ENCODE measurements around the gene TNFRSF18.

The TNFRSF18 gene

GRCh38 chr1:1157033-1157365 is 49.4 kb downstream of the TNFRSF18 start:
- Histone ChIP-seq H3K36me3 (no peaks in the 10 kb centered on the region), H3K4me3 (ENCODE audit: low read depth, low read length) (no peak overlapping the region), H3K9me3 (no peaks in the 10 kb centered on the region; the same call in 1 of the 2 replicates), H3K4me1 (0 out of 2 replicates have a peak, but pooled peaks cover 4% of the 10 kb centered on the region), H3K27me3 (no peaks in the 10 kb centered on the region)
- TF ChIP-seq CTCF (IDR thresholded peaks at IDR 0.05; ENCODE audit: low read depth, low read length), result no peak
- no peak for DNase-seq

- no peaks in the 10 kb centered on the region for H3K36me3 ChIP-seq
- no peaks in the 10 kb centered on the region for H3K27me3 ChIP-seq
- no peaks in the 10 kb centered on the region; the same call in 1 of the 2 replicates for H3K9me3 ChIP-seq
- TF ChIP-seq CTCF (IDR thresholded peaks at IDR 0.05; ENCODE audit: low read depth, low read length), result no peak
- no peak overlapping the region for H3K4me3 ChIP-seq (ENCODE audit: low read depth, low read length)
- H3K4me1 ChIP-seq, result 0 out of 2 replicates have a peak, but pooled peaks cover 4% of the 10 kb centered on the region
- DNase-seq, result no peak
Measured at GRCh38 chr1:1156140-1157032, 50.0 kb downstream of the TNFRSF18 start.

- Histone ChIP-seq H3K4me1 (0 out of 2 replicates have a peak, but pooled peaks cover 4% of the 10 kb centered on the region), H3K36me3 (no peaks in the 10 kb centered on the region), H3K4me3 (ENCODE audit: low read depth, low read length) (no peak overlapping the region), H3K9me3 (no peaks in the 10 kb centered on the region; the same call in 1 of the 2 replicates), H3K27me3 (no peaks in the 10 kb centered on the region)
- no peak for TF ChIP-seq CTCF (IDR thresholded peaks at IDR 0.05; ENCODE audit: low read depth, low read length)
- no peak for DNase-seq
Measured at GRCh38 chr1:1155258-1155657, 51.1 kb downstream of the TNFRSF18 start.

- H3K27me3 ChIP-seq, result no peaks in the 10 kb centered on the region
- no peak for TF ChIP-seq CTCF (IDR thresholded peaks at IDR 0.05; ENCODE audit: low read depth, low read length)
- H3K36me3 ChIP-seq, result no peaks in the 10 kb centered on the region
- no peak for DNase-seq
- no peak overlapping the region for H3K4me3 ChIP-seq (ENCODE audit: low read depth, low read length)
- 0 out of 2 replicates have a peak, but pooled peaks cover 4% of the 10 kb centered on the region for H3K4me1 ChIP-seq
- H3K9me3 ChIP-seq, result no peaks in the 10 kb centered on the region; the same call in 1 of the 2 replicates
Measured at GRCh38 chr1:1153874-1154273, 52.5 kb downstream of the TNFRSF18 start.
